Stomach (tissue), 4 donors: Measurements from ENCODE around the gene AZIN2.
"Not testable (repeated sequence)": the region's sequence is repeated elsewhere in the genome, so short reads cannot be mapped to it uniquely, and the experiment has no call there.

Source experiments
- CTCF ChIP-seq, 7 experiments: fragments of 450-650 bp in 4 of 7; fragments of 200-600 bp in 3 of 7; sonication (generic) in 3 of 7; IDR thresholded peaks; one replicate each; pipeline ENCODE4 v1.5.1; 2016 to 2019; ENCODE audit warnings: antibody characterized with exemption in 7 of 7, control low read depth in 2 of 7, mild to moderate bottlenecking in 1 of 7
- POLR2A ChIP-seq, 4 donors: fragments of 450-650 bp; IDR thresholded peaks; one replicate each; pipeline ENCODE4 v1.6.1; 2016; ENCODE audit warnings: antibody characterized with exemption in 4 of 4, control low read depth in 2 of 4, mild to moderate bottlenecking in 1 of 4, moderate library complexity in 1 of 4
- POLR2AphosphoS5 ChIP-seq, 3 donors: sonication (generic); formaldehyde crosslinking; IDR thresholded peaks; one replicate each; pipeline ENCODE4 v1.6.1; 2016; ENCODE audit warnings: antibody characterized with exemption in 3 of 3

DNA sequence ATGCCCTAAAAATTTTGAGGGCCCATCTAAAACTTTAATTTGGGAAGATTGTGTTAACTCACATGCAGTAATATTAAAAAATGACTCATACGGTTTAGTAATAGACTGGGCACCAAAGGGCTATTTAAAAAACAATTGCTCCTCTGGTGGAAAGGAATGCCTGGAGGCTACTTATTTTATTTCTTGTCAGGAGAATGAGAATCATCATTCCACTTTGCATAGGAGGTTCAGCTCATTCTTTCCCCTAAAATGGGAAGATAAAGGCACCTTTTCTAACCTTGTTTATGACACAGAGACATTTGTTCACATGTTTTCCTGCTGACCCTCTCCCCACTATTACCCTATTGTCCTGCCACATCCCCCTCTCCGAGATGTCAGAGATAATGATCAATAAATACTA, 12.8 kb upstream of the AZIN2 start:
- not testable (repeated sequence) for TF ChIP-seq CTCF, POLR2AphosphoS5, POLR2A (IDR thresholded peaks at IDR 0.05)
